Upper lobe of left lung (tissue), 4 donors: Measurements from ENCODE around the gene LPA.

Source experiments
- EP300 ChIP-seq, 4 donors: sonication (generic); formaldehyde crosslinking; IDR thresholded peaks; one replicate each; pipeline ENCODE4 v1.5.1; 2017; ENCODE audit warnings: antibody characterized with exemption in 4 of 4, control low read depth in 2 of 4
- POLR2A ChIP-seq, 4 donors: fragments of 450-650 bp; IDR thresholded peaks; one replicate each; pipeline ENCODE4 v1.5.1; 2016 to 2017; ENCODE audit warnings: antibody characterized with exemption in 4 of 4, mild to moderate bottlenecking in 2 of 4
- POLR2AphosphoS5 ChIP-seq, 2 donors: sonication (generic); formaldehyde crosslinking; IDR thresholded peaks; one replicate each; pipeline ENCODE4 v1.5.1; 2017; ENCODE audit warnings: antibody characterized with exemption in 2 of 2
- TF ChIP-seq, protein P1 (sequence below), 6 experiments: fragments of 450-650 bp in 4 of 6; fragments of 200-600 bp in 2 of 6; sonication (generic) in 2 of 6; IDR thresholded peaks; one replicate each; pipeline ENCODE4 v1.5.1; 2016 to 2019; ENCODE audit warnings: antibody characterized with exemption in 6 of 6

- TF ChIP-seq POLR2A (IDR thresholded peaks at IDR 0.05): no peak
- TF ChIP-seq, protein P1, sequence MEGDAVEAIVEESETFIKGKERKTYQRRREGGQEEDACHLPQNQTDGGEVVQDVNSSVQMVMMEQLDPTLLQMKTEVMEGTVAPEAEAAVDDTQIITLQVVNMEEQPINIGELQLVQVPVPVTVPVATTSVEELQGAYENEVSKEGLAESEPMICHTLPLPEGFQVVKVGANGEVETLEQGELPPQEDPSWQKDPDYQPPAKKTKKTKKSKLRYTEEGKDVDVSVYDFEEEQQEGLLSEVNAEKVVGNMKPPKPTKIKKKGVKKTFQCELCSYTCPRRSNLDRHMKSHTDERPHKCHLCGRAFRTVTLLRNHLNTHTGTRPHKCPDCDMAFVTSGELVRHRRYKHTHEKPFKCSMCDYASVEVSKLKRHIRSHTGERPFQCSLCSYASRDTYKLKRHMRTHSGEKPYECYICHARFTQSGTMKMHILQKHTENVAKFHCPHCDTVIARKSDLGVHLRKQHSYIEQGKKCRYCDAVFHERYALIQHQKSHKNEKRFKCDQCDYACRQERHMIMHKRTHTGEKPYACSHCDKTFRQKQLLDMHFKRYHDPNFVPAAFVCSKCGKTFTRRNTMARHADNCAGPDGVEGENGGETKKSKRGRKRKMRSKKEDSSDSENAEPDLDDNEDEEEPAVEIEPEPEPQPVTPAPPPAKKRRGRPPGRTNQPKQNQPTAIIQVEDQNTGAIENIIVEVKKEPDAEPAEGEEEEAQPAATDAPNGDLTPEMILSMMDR (IDR thresholded peaks at IDR 0.05): no peak
- TF ChIP-seq POLR2AphosphoS5 (IDR thresholded peaks at IDR 0.05): no peak
- TF ChIP-seq EP300 (IDR thresholded peaks at IDR 0.05): no peak
Measured at GRCh38 chr6:160489091-160489490, 175.0 kb downstream of the LPA start.
